ENCODE measurements around the gene ROM1.
A peak's percentile ranks its signal among the peaks of the same experiment; 100 is the strongest.

Gene ROM1

DNA sequence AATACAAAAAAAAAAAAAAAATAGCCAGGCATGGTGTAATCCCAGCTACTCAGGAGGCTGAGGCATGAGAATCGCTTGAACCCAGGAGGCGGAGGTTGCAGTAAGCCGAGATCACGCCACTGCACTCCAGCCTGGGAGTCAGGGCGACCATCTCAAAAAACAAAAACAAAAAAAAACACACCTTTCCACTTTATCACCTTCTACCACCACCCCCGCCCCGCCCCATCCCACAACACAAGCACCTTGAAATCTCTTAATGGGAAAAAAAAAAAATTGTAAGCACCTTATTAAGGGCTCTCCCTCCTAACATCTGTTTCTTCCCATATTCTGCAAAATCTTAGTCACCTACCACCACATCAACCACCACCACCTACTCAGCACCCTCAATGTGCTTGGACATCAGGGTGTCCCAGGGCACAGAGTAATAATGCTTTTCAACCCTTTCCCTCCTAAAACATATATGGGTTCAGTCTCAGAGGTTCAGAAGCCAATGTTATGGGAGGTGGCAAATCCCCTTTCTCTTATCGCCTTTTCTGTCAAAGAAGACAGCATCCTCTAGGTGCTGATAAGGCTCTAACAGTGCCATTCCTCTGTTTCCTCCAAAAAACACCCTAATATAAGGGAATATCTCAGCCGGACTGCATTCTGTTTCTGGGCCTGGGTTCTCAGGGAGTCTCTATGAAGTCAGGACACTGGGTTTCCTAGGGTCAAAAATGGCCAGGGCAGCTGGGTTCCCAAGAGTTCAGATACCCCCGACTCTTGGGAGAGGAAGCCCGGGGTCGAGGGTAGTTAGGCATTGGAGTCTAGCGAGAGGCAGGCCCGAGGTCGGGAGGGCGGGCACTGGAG, 39.3 kb downstream of the ROM1 start:
- no peak for DNase-seq

DNA sequence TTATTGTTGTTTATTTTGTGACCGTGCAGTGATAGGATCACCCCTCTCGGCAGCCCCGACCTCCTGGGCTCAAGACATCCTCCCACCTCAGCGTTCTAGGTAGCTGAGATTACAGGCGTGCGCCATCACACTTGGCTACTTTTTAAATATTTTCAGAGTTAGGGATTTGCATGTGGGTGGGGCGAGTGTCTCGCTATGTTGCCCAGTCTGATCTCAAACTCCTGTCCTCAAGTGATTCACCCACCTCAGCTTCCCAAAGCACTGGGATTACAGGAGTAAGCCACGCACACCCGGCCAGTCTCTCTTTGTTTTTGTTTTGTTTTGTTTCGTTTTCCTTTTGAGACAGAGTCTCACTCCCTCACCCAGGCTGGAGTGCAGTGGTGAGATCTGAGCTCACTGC, 41.2 kb downstream of the ROM1 start:
- no peak for DNase-seq

DNA sequence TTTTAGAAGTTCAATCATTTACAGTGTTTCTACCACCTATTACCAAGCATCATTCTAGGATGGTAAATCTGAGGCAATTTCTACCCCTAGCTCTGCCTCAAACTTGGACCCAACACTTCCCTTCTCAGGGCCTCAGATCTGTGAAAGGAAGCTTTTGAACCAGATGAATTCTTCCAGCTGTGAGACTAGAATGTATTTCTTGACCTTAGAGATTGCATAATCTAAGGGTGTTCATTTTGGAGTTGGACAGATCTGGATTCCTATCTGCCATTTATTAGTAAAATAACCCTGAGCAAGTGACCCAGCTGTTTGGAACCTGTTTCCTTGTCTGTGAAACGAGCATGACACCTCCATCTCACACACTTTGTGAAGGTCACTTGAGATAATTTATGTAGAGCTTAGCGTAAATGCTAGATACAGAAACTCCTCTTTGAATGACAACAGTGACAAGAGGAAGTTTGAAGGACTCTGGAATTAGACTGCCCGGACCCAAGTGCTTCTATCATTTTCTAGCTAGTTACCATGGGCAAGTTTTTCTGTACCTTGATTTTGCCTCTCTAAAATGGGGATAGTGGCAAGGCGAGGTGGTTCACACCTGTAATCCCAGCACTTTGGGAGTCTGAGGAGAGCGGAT, 43.9 kb downstream of the ROM1 start:
- no peak for DNase-seq

DNA sequence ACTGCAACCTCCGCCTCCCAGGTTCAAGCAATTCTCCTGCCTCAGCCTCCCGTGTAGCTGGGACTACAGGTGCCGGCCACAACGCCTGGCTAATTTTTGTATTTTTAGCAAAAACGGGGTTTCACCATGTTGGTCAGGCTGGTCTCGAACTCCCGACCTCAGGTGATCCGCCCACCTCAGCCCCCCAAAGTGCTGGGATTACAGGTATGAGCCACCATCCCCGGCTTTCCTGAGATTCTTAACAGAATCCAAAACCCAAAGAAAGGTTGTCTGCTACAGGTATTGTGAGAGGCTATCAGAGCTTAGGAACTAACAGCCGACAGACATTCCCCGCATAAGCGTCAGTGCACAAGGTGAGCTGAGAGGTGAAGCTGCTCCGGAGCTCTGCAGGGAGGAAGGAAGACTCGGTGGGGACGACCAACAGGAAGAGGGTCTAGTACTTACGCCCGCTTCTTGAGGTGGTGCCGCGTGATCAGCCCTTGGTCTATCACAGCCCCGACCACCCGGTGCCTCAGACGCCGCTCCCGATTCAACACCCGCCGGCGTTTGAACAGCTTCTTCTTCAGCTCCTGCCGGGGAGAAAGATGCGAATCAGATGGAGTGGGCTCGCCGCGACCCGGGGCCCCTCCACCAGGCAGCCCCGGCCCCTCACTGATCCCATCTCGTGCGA, 51.5 kb downstream of the ROM1 start:
- DNase-seq, result peak; percentile 21

All from NCI-H226 (cell line).